Sigmoid colon (tissue), 7 donors: ENCODE measurements around the gene GAS6. TPM values are rescaled to one million over a fixed set of nuclear protein-coding genes. Genes with fewer than 3 reads are reported as not detected.
A peak's percentile ranks its signal among the peaks of the same experiment; 100 is the strongest.

Experiments
- DNase-seq: peaks from one replicate; pipeline ENCODE4 v3.0.0-alpha.2; 2019
- H3K27ac ChIP-seq, 4 donors: fragments of 200-600 bp; sonication (generic); one replicate each; pipeline ENCODE4 v1.5.1; 2016 to 2019; ENCODE audit warnings: mild to moderate bottlenecking in 1 of 4
- H3K27me3 ChIP-seq, 3 donors: fragments of 200-600 bp; sonication (generic); one replicate each; pipeline ENCODE4 v1.5.1; 2019; ENCODE audit warnings: mild to moderate bottlenecking in 1 of 3
- H3K36me3 ChIP-seq, 4 donors: fragments of 200-600 bp; sonication (generic); one replicate each; pipeline ENCODE4 v1.5.1; 2016 to 2019
- H3K4me1 ChIP-seq, 4 donors: fragments of 200-600 bp; sonication (generic); one replicate each; pipeline ENCODE4 v1.5.1; 2017 to 2019
- H3K4me3 ChIP-seq, 4 donors: fragments of 200-600 bp; sonication (generic); one replicate each; pipeline ENCODE4 v1.5.1; 2017 to 2019; ENCODE audit warnings: mild to moderate bottlenecking in 2 of 4, moderate library complexity in 1 of 4
- H3K9me3 ChIP-seq, 4 donors: fragments of 200-600 bp in 3 of 4; sonication (generic) in 3 of 4; one replicate each; pipeline versions ENCODE4 v1.5.1 to v1.6.1; 2013 to 2019
- EP300 ChIP-seq, 4 donors: sonication (generic); formaldehyde crosslinking; IDR thresholded peaks; one replicate each; pipeline ENCODE4 v1.6.1; 2017; ENCODE audit warnings: antibody characterized with exemption in 4 of 4
- POLR2A ChIP-seq, 2 donors: fragments of 450-650 bp; IDR thresholded peaks; one replicate each; pipeline ENCODE4 v1.6.1; 2016; ENCODE audit warnings: antibody characterized with exemption in 2 of 2, mild to moderate bottlenecking in 2 of 2, moderate library complexity in 2 of 2
- POLR2AphosphoS5 ChIP-seq, 4 donors: sonication (generic); formaldehyde crosslinking; IDR thresholded peaks; one replicate each; pipeline ENCODE4 v1.6.1; 2017; ENCODE audit warnings: antibody characterized with exemption in 4 of 4
- WGBS, 2 donors: extraction: QIAGEN DNeasy Blood & Tissue Kit; methylation state at CpG; one replicate each; pipeline ENCODE4 v1.1.7; 2013; 5-methylcytosine and 5-hydroxymethylcytosine counted together
- intact Hi-C: fragments of 100-400 bp; cut with DNase I; formaldehyde crosslinking; loops from one replicate; pipeline ENCODE4 v1.15.1; 2023
- polyA plus RNA-seq, 3 donors: library from polyadenylated mRNA; stranded (reverse); fragments of 200-250 nt; gene quantifications; one replicate each; pipeline ENCODE4 v1.2.3, GENCODE V29; 2013
- total RNA-seq, 4 donors: library from RNA; depleted of rRNA; stranded (reverse); fragments of >200 nt; gene quantifications; one replicate each; pipeline ENCODE4 v1.1.0, GENCODE V29; 2016
- TF ChIP-seq, protein P1 (sequence below), 4 experiments: fragments of 450-650 bp in 3 of 4; fragments of 200-600 bp in 1 of 4; IDR thresholded peaks; one replicate each; pipeline ENCODE4 v1.5.1; 2016 to 2019; ENCODE audit warnings: antibody characterized with exemption in 4 of 4, mild to moderate bottlenecking in 3 of 4, moderate library complexity in 2 of 4
- donor health status: healthy with polysubstance abuse.
- donor health status: Bipolar disorder and iron deficiency.
- donor health status: healthy.

The GAS6 gene
- total and polyA plus RNA-seq, 7 donors: 27.0 to 105 (median 58.1) TPM

DNA sequence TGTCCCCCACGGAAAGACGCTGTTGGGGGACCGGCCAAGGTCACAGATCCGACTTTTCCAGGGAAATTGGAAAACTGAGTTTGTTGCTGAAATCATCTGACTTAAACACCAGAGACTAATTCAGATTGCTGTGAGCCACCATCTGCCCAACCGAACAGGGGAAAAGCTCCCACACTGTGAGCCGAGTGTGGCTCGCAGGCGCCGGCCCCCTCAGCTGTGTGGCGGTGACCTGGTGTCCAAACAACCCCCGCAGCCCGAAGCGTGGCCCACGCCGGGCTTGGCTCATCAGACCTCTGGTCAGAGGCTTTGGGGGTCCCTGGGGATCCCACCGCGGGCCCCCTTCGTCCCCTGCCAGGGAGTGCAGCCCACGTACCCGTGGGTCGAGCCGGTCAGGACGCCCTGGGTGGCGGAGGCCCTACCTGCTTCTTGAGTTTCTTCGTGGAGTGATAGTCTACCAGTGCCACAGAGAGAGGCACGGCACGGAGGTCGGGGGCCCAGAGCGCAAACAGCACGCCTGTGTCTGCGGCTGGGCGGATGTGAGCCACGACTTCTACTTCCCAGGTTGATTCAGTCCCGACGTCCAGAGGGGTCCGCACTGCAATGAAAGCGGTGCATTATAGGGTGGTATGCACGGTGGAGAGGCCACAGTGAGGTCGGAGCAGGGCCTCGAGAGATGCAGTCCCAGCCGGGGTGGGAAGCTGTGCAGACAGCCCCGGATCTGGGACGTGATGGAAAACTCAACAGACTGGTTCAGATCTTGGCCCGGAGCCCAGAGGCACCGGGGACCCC is 40.7 kb downstream of the GAS6 start:
- Histone ChIP-seq H3K4me1 (peaks cover 0 to 36% (median 30%) of the 10 kb centered on the region in 4 donors), H3K27ac (peak overlapping the region in 2 of 4 donors; percentile 88 to 89), H3K4me3 (no peak overlapping the region), H3K9me3 (no peaks in the 10 kb centered on the region), H3K36me3 (peaks cover 0 to 39% (median 18%) of the 10 kb centered on the region in 4 donors), H3K27me3 (no peaks in the 10 kb centered on the region)
- intact Hi-C loops: loop anchor here (5.0 kb wide), 1 partner anchor 244 kb away; no protein-coding TSS in a partner anchor
- DNase-seq: no peak
- TF ChIP-seq POLR2A (IDR thresholded peaks at IDR 0.05): no peak
- TF ChIP-seq EP300 (IDR thresholded peaks at IDR 0.05): no peak
- TF ChIP-seq, protein P1, sequence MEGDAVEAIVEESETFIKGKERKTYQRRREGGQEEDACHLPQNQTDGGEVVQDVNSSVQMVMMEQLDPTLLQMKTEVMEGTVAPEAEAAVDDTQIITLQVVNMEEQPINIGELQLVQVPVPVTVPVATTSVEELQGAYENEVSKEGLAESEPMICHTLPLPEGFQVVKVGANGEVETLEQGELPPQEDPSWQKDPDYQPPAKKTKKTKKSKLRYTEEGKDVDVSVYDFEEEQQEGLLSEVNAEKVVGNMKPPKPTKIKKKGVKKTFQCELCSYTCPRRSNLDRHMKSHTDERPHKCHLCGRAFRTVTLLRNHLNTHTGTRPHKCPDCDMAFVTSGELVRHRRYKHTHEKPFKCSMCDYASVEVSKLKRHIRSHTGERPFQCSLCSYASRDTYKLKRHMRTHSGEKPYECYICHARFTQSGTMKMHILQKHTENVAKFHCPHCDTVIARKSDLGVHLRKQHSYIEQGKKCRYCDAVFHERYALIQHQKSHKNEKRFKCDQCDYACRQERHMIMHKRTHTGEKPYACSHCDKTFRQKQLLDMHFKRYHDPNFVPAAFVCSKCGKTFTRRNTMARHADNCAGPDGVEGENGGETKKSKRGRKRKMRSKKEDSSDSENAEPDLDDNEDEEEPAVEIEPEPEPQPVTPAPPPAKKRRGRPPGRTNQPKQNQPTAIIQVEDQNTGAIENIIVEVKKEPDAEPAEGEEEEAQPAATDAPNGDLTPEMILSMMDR (IDR thresholded peaks at IDR 0.05): no peak
- 93% methylated on average over 45 of the region's 45 CpGs for WGBS, 2 donors

DNA sequence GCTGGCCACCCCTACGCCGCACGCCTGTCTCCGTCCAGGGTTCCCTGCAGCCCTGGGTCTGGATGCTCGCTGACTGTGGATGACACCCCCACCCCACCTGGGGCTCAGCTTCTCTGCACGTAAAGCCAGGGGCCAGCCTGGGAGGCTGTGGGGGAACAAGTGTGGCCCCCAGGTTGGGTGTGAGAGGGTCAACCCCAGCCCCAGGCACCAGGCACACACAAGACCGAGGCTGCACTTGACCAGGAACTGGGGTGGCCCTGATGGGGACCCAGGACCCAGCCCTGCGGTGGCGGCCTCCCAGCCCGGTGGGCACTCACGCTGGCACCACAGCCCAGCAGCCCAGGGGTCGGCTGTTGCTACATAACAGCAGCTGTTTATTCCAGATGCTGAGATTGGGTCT is 41.6 kb downstream of the GAS6 start:
- H3K36me3 ChIP-seq: peaks cover 0 to 30% (median 13%) of the 10 kb centered on the region in 4 donors

DNA sequence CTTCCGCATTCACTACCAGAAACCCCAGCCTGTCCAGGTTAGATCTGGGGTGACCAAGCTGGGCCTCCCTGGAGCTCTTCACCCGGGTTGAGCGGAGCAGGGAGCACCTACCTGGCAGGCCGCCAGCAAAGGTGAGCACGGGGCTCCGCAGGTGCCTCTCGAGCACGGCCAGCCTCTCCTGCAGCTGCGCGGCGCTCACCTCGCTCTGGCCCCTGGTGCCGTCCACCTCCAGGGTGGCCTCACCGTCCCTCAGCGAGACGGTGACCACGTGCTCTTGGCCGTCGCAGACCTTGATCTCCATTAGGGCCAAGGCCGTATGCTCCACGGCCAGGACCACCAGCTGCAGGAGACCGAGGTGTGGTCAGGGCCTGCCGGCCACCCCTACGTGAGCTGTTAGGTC is 42.0 kb downstream of the GAS6 start:
- Histone ChIP-seq H3K27me3 (no peaks in the 10 kb centered on the region), H3K36me3 (peaks cover 0 to 26% (median 9%) of the 10 kb centered on the region in 4 donors), H3K4me3 (peak overlapping the region in 1 of 4 donors; percentile 40), H3K4me1 (peaks cover 0 to 49% (median 39%) of the 10 kb centered on the region in 4 donors), H3K27ac (peak overlapping the region; percentile 79 to 89 (median 84)), H3K9me3 (no peaks in the 10 kb centered on the region)
- WGBS, 2 donors: 93 to 94% methylated on average over 24 of the region's 24 CpGs
- intact Hi-C loops: loop anchor here (2.0 to 5.0 kb wide), 2 partner anchors 15 to 245 kb away; no protein-coding TSS in a partner anchor
- DNase-seq: no peak
- no peak for TF ChIP-seq POLR2AphosphoS5 (IDR thresholded peaks at IDR 0.05)
- TF ChIP-seq EP300 (IDR thresholded peaks at IDR 0.05): no peak
- TF ChIP-seq, protein P1 (IDR thresholded peaks at IDR 0.05): no peak
- TF ChIP-seq POLR2A (IDR thresholded peaks at IDR 0.05): no peak

More for the DNA sequence above, 41.6 kb downstream of the GAS6 start:
- intact Hi-C loops: loop anchor here (5.0 kb wide), 1 partner anchor 245 kb away; no protein-coding TSS in a partner anchor
- 96% methylated on average over 12 of the region's 12 CpGs for WGBS, 2 donors
- Histone ChIP-seq H3K9me3 (no peaks in the 10 kb centered on the region), H3K27me3 (no peaks in the 10 kb centered on the region), H3K4me1 (peaks cover 0 to 45% (median 37%) of the 10 kb centered on the region in 4 donors), H3K27ac (peak overlapping the region in 2 of 4 donors; percentile 88 to 89), H3K4me3 (no peak overlapping the region)
- DNase-seq: no peak
- TF ChIP-seq EP300 (IDR thresholded peaks at IDR 0.05) (no peak), POLR2AphosphoS5 (IDR thresholded peaks at IDR 0.05) (no peak), POLR2A (IDR thresholded peaks at IDR 0.05) (no peak)
- TF ChIP-seq, protein P1 (IDR thresholded peaks at IDR 0.05): no peak

DNA sequence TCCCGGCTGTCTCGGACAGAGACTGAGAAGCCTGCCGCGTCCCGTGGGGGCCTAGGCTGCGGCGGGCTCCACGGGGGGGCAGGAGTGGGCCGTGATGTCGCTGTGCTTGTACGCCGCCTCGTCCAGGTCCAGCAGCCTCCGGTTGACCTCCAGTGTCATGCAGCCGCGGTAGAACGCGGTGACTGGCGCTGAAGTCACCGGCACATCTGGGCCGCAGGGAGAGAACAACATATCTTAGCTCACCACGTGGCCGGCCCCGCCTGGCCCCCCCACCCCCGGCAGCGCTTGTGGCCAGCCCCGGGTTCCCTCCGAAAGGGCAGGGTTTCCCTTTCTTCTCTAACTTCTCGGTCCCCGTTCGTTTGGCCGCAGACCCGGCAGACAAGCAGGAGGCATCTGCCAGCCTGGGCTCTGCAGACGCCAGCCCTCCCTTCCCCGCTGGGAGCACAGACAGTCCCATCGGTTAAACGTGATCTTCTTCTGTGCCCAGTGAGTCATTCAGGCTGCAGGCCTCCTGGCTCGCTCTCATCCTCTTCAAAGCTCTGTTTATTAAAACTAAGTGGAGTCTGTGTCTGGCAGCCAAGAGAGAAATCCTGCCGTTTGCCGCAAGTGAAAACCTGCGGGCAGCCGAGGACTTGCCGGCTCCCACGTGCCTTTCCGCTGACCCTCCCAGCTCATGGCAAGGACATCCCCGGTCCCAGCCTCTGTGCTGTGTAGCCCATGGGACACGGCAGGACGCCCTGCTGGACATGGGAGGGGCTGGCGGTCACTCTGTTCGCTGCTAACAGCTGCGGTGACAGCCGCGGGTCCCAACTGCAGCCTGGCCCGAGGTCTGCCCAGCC is 42.8 kb downstream of the GAS6 start:
- peak; percentile 96 for DNase-seq
- Histone ChIP-seq H3K4me1 (peaks cover 0 to 57% (median 47%) of the 10 kb centered on the region in 4 donors), H3K27ac (peak overlapping the region; percentile 79 to 89 (median 84)), H3K4me3 (peak overlapping the region; percentile 18 to 50 (median 36)), H3K27me3 (no peaks in the 10 kb centered on the region), H3K36me3 (peaks cover 0 to 21% (median 6%) of the 10 kb centered on the region in 4 donors), H3K9me3 (no peaks in the 10 kb centered on the region)
- peak in 3 of 4 donors; percentile 14 to 71 (median 49) for TF ChIP-seq EP300 (IDR thresholded peaks at IDR 0.05)
- peak; percentile 69 to 89 (median 80) for TF ChIP-seq POLR2AphosphoS5 (IDR thresholded peaks at IDR 0.05)
- TF ChIP-seq, protein P1 (IDR thresholded peaks at IDR 0.05): no peak
- TF ChIP-seq POLR2A (IDR thresholded peaks at IDR 0.05): no peak
- 68 to 77% methylated on average over 54 of the region's 54 CpGs for WGBS, 2 donors
- intact Hi-C loops: loop anchor here (2.0 to 5.0 kb wide), 2 partner anchors 16 to 246 kb away; no protein-coding TSS in a partner anchor
